Right lobe of liver (tissue), 4 donors: Measurements from ENCODE around the gene XAGE1A.
"Not testable (repeated sequence)": the region's sequence is repeated elsewhere in the genome, so short reads cannot be mapped to it uniquely, and the experiment has no call there.

Source experiments
- POLR2A ChIP-seq: fragments of 450-650 bp; IDR thresholded peaks from one replicate; pipeline ENCODE4 v1.6.1; 2017; ENCODE audit warnings: antibody characterized with exemption, mild to moderate bottlenecking
- TF ChIP-seq, protein P1 (sequence below), 4 donors: fragments of 200-600 bp in 3 of 4; fragments of 450-650 bp in 1 of 4; IDR thresholded peaks; one replicate each; pipeline versions ENCODE4 v1.5.1 to v1.8.0; 2016 to 2022; ENCODE audit warnings: antibody characterized with exemption in 4 of 4, mild to moderate bottlenecking in 2 of 4
- donor health status: DM: no; HTN: no; CAD: no.
- donor health status: DM: no; HTN: no; CAD: no.
- donor health status: DM: no; HTN: yes; CAD: no.

DNA sequence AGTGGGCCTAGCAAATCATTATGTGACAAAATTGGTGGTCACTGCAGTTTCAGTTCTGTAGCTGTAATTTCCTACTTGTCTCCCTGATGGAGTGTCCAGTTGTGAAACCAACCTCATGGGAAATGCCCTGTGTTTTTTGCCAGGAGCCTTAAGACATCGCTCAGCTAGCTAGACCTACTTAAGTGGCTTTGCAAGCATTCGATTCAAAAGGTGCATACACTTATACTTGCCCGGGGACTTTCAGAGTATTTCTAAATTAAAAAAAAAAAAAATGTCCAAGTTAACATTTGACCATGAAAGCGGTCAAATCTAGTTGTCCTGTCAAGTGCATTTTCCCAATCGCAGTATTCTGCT, 788 bp downstream of the XAGE1A start:
- not testable (repeated sequence) for TF ChIP-seq POLR2A
- TF ChIP-seq, protein P1, sequence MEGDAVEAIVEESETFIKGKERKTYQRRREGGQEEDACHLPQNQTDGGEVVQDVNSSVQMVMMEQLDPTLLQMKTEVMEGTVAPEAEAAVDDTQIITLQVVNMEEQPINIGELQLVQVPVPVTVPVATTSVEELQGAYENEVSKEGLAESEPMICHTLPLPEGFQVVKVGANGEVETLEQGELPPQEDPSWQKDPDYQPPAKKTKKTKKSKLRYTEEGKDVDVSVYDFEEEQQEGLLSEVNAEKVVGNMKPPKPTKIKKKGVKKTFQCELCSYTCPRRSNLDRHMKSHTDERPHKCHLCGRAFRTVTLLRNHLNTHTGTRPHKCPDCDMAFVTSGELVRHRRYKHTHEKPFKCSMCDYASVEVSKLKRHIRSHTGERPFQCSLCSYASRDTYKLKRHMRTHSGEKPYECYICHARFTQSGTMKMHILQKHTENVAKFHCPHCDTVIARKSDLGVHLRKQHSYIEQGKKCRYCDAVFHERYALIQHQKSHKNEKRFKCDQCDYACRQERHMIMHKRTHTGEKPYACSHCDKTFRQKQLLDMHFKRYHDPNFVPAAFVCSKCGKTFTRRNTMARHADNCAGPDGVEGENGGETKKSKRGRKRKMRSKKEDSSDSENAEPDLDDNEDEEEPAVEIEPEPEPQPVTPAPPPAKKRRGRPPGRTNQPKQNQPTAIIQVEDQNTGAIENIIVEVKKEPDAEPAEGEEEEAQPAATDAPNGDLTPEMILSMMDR (IDR thresholded peaks at IDR 0.05) = not testable (repeated sequence)
